ENCODE results near the gene C10orf90. TPM values are rescaled to one million over a fixed set of nuclear protein-coding genes. Genes with fewer than 3 reads are reported as not detected.

C10orf90 gene
- total and polyA plus RNA-seq, 2 experiments from 2014 or later, result 0.20 TPM; not detected in 1

- no peak overlapping the region for H3K4me3 ChIP-seq
- H3K9me3 ChIP-seq (ENCODE audit: low read depth), result no peaks in the 10 kb centered on the region
- no peaks in the 10 kb centered on the region for H3K79me2 ChIP-seq
- 88% methylated on average over 6 of the region's 6 CpGs for WGBS (ENCODE audit: low lambda C conversion rate, missing lambda C conversion rate)
- H4K20me1 ChIP-seq (ENCODE audit: insufficient read depth, poor library complexity, severe bottlenecking), result no peaks in the 10 kb centered on the region
- no peaks in the 10 kb centered on the region for H3K9me2 ChIP-seq (replicated peaks; ENCODE audit: insufficient read depth)
- H3K36me3 ChIP-seq (replicated peaks; ENCODE audit: insufficient read depth, low read depth), result no peaks in the 10 kb centered on the region
- no peak overlapping the region for H2AFZ ChIP-seq
- H3K4me1 ChIP-seq (ENCODE audit: insufficient read depth), result no peaks in the 10 kb centered on the region
- no peaks in the 10 kb centered on the region for H3K27me3 ChIP-seq
- no peak overlapping the region for H3K4me2 ChIP-seq
- TF ChIP-seq EZH2phosphoT487 (IDR thresholded peaks at IDR 0.05; ENCODE audit: low read depth, severe bottlenecking, unreplicated experiment) (no peak), CTCF (IDR thresholded peaks at IDR 0.05; ENCODE audit: poor library complexity) (no peak), EZH2 (IDR thresholded peaks at IDR 0.05; ENCODE audit: borderline replicate concordance) (no peak)
- DNase-seq (ENCODE audit: low spot score), result no peak
- no peak overlapping the region for H3K27ac ChIP-seq
Observed at GRCh38 chr10:126712681-126713080, 42.2 kb upstream of the C10orf90 start.

- H3K36me3 ChIP-seq (replicated peaks; ENCODE audit: insufficient read depth, low read depth), result no peaks in the 10 kb centered on the region
- TF ChIP-seq EZH2 (IDR thresholded peaks at IDR 0.05; ENCODE audit: borderline replicate concordance), result no peak
- TF ChIP-seq CTCF (IDR thresholded peaks at IDR 0.05; ENCODE audit: poor library complexity), result no peak
- no peak for TF ChIP-seq EZH2phosphoT487 (IDR thresholded peaks at IDR 0.05; ENCODE audit: low read depth, severe bottlenecking, unreplicated experiment)
Observed at GRCh38 chr10:126705951-126706565, 35.6 kb upstream of the C10orf90 start.

GRCh38 chr10:126705131-126705530 is 34.6 kb upstream of the C10orf90 start:
- Histone ChIP-seq H3K27ac (no peak overlapping the region), H4K20me1 (ENCODE audit: insufficient read depth, poor library complexity, severe bottlenecking) (no peaks in the 10 kb centered on the region), H3K4me1 (ENCODE audit: insufficient read depth) (no peaks in the 10 kb centered on the region), H3K4me2 (no peak overlapping the region), H3K9me3 (ENCODE audit: low read depth) (no peaks in the 10 kb centered on the region), H3K27me3 (no peaks in the 10 kb centered on the region), H2AFZ (no peak overlapping the region), H3K4me3 (no peak overlapping the region), H3K36me3 (replicated peaks; ENCODE audit: insufficient read depth, low read depth) (no peaks in the 10 kb centered on the region), H3K9me2 (replicated peaks; ENCODE audit: insufficient read depth) (no peaks in the 10 kb centered on the region), H3K79me2 (no peaks in the 10 kb centered on the region)
- TF ChIP-seq EZH2phosphoT487 (IDR thresholded peaks at IDR 0.05; ENCODE audit: low read depth, severe bottlenecking, unreplicated experiment) (no peak), EZH2 (IDR thresholded peaks at IDR 0.05; ENCODE audit: borderline replicate concordance) (no peak), CTCF (IDR thresholded peaks at IDR 0.05; ENCODE audit: poor library complexity) (no peak)
- 63% methylated on average over 5 of the region's 5 CpGs for WGBS (ENCODE audit: low lambda C conversion rate, missing lambda C conversion rate)
- no peak for DNase-seq (ENCODE audit: low spot score)

More at GRCh38 chr10:126705951-126706565, 35.6 kb upstream of the C10orf90 start:
- Histone ChIP-seq H3K4me1 (ENCODE audit: insufficient read depth) (no peaks in the 10 kb centered on the region), H3K4me3 (no peak overlapping the region), H2AFZ (no peak overlapping the region), H3K27ac (no peak overlapping the region), H4K20me1 (ENCODE audit: insufficient read depth, poor library complexity, severe bottlenecking) (no peaks in the 10 kb centered on the region), H3K27me3 (no peaks in the 10 kb centered on the region), H3K79me2 (no peaks in the 10 kb centered on the region), H3K4me2 (no peak overlapping the region), H3K9me2 (replicated peaks; ENCODE audit: insufficient read depth) (no peaks in the 10 kb centered on the region), H3K9me3 (ENCODE audit: low read depth) (no peaks in the 10 kb centered on the region)
- no peak for DNase-seq (ENCODE audit: low spot score)
- WGBS (ENCODE audit: low lambda C conversion rate, missing lambda C conversion rate), result 81% methylated on average over 3 of the region's 3 CpGs

All from hepatocyte (in vitro differentiated cells).